Small intestine (tissue), 7 donors: ENCODE data around the gene PLXNA4. TPM values are rescaled to one million over a fixed set of nuclear protein-coding genes. Genes with fewer than 3 reads are reported as not detected.
A peak's percentile ranks its signal among the peaks of the same experiment; 100 is the strongest.

Experiments
- DNase-seq, 2 donors: peaks; one replicate each; pipeline versions ENCODE4 v3.0.0 to v3.0.0-alpha.2; 2013
- FAIRE-seq: peaks from 2 replicates; lab custom pipeline; 2012; peaks lifted over from hg19 to GRCh38; lab: Jason Lieb, UNC
- H3K27ac ChIP-seq, 3 donors: one replicate each; pipeline ENCODE4 v1.5.1; 2013; ENCODE audit warnings: low read length in 2 of 3, mild to moderate bottlenecking in 2 of 3, control low read depth in 1 of 3, inconsistent platforms in 1 of 3, low read depth in 1 of 3, moderate library complexity in 1 of 3
- H3K27me3 ChIP-seq, 3 donors: one replicate each; pipeline ENCODE4 v1.6.1; 2013; ENCODE audit warnings: low read length in 3 of 3, inconsistent platforms in 1 of 3; ENCODE audit not compliant: control insufficient read depth in 3 of 3, insufficient read depth in 3 of 3
- H3K36me3 ChIP-seq, 3 donors: one replicate each; pipeline ENCODE4 v1.6.1; 2013; ENCODE audit warnings: low read length in 3 of 3, inconsistent platforms in 1 of 3, low read depth in 1 of 3, mild to moderate bottlenecking in 1 of 3, moderate library complexity in 1 of 3; ENCODE audit not compliant: control insufficient read depth in 3 of 3, insufficient read depth in 2 of 3
- H3K4me1 ChIP-seq, 3 donors: one replicate each; pipeline ENCODE4 v1.6.1; 2013; ENCODE audit warnings: low read length in 2 of 3, inconsistent platforms in 1 of 3, low read depth in 1 of 3, mild to moderate bottlenecking in 1 of 3, moderate library complexity in 1 of 3; ENCODE audit not compliant: control insufficient read depth in 3 of 3, insufficient read depth in 2 of 3
- H3K4me3 ChIP-seq, 3 donors: one replicate each; pipeline ENCODE4 v1.5.1; 2013; ENCODE audit warnings: low read length in 3 of 3, control low read depth in 1 of 3, inconsistent platforms in 1 of 3, low read depth in 1 of 3, mild to moderate bottlenecking in 1 of 3, moderate library complexity in 1 of 3
- H3K9me3 ChIP-seq, 2 donors: one replicate each; pipeline ENCODE4 v1.6.1; 2013; ENCODE audit warnings: low read depth in 1 of 2, low read length in 1 of 2; ENCODE audit not compliant: control insufficient read depth in 2 of 2, insufficient read depth in 1 of 2
- WGBS, 3 donors: extraction: QIAGEN DNeasy Blood & Tissue Kit; methylation state at CpG; one replicate each; pipeline ENCODE4 v1.1.7; 2013; 5-methylcytosine and 5-hydroxymethylcytosine counted together
- polyA plus RNA-seq, 4 donors: library from polyadenylated mRNA; stranded (reverse) in 3 of 4; unstranded in 1 of 4; fragments of 200-250 nt in 3 of 4; fragments of 120-200 nt in 1 of 4; gene quantifications; one replicate each; pipeline versions ENCODE4 v1.2.1 to v1.2.3, GENCODE V29; 2013
- donor health status: healthy with polysubstance abuse.
- donor health status: control.
- donor health status: control.
- donor health status: Bipolar disorder and iron deficiency.
- donor health status: healthy.

The PLXNA4 gene
- polyA plus RNA-seq, 4 donors = under 0.01 to 3.9 (median 1.2) TPM; not detected in 1

- H3K4me3 ChIP-seq = no peak overlapping the region
- peaks cover 0 to 10% (median 0%) of the 10 kb centered on the region in 3 donors for H3K4me1 ChIP-seq
- no peak for FAIRE-seq
- peaks cover 0 to 9% (median 0%) of the 10 kb centered on the region in 3 donors for H3K27me3 ChIP-seq
- DNase-seq = no peak
- H3K27ac ChIP-seq = no peak overlapping the region
- no peaks in the 10 kb centered on the region for H3K9me3 ChIP-seq
- WGBS, 3 donors = 81 to 86% (median 82%) methylated on average over 8 of the region's 8 CpGs
- no peaks in the 10 kb centered on the region for H3K36me3 ChIP-seq
Measured at GRCh38 chr7:132438926-132439325, 137.3 kb downstream of the PLXNA4 start.

- H3K4me1 ChIP-seq = peaks cover 0 to 10% (median 0%) of the 10 kb centered on the region in 3 donors
- DNase-seq (peak; percentile 20 to 68), FAIRE-seq (no peak)
- no peaks in the 10 kb centered on the region for H3K36me3 ChIP-seq
- H3K9me3 ChIP-seq = no peaks in the 10 kb centered on the region
- no peak overlapping the region for H3K27ac ChIP-seq
- WGBS, 3 donors = 56 to 82% (median 69%) methylated on average over 5 of the region's 5 CpGs
- H3K27me3 ChIP-seq = peaks cover 0 to 9% (median 0%) of the 10 kb centered on the region in 3 donors
- no peak overlapping the region for H3K4me3 ChIP-seq
Measured at GRCh38 chr7:132437730-132438129, 138.5 kb downstream of the PLXNA4 start.

GRCh38 chr7:132436121-132436520 is 140.1 kb downstream of the PLXNA4 start:
- WGBS, 3 donors = 63 to 70% (median 67%) methylated on average over 8 of the region's 8 CpGs
- peaks cover 0 to 9% (median 0%) of the 10 kb centered on the region in 3 donors for H3K27me3 ChIP-seq
- H3K27ac ChIP-seq = no peak overlapping the region
- H3K36me3 ChIP-seq = no peaks in the 10 kb centered on the region
- peaks cover 0 to 2% of the 10 kb centered on the region in 2 donors for H3K9me3 ChIP-seq
- FAIRE-seq = no peak
- DNase-seq = no peak
- H3K4me1 ChIP-seq = peaks cover 3 to 9% (median 6%) of the 10 kb centered on the region in 3 donors
- no peak overlapping the region for H3K4me3 ChIP-seq

GRCh38 chr7:132435016-132435990 is 141.0 kb downstream of the PLXNA4 start:
- peaks cover 0 to 4% of the 10 kb centered on the region in 2 donors for H3K9me3 ChIP-seq
- DNase-seq (peak in 1 of 2 donors; percentile 15), FAIRE-seq (no peak)
- 54 to 66% (median 65%) methylated on average over 18 of the region's 18 CpGs for WGBS, 3 donors
- no peak overlapping the region for H3K27ac ChIP-seq
- H3K4me1 ChIP-seq = peaks cover 8 to 15% (median 11%) of the 10 kb centered on the region in 3 donors
- no peak overlapping the region for H3K4me3 ChIP-seq
- H3K36me3 ChIP-seq = no peaks in the 10 kb centered on the region
- peaks cover 0 to 9% (median 0%) of the 10 kb centered on the region in 3 donors for H3K27me3 ChIP-seq

GRCh38 chr7:132434041-132434440 is 142.2 kb downstream of the PLXNA4 start:
- Histone ChIP-seq H3K4me3 (no peak overlapping the region), H3K4me1 (peaks cover 9 to 27% (median 13%) of the 10 kb centered on the region in 3 donors), H3K27ac (no peak overlapping the region), H3K9me3 (peaks cover 0 to 4% of the 10 kb centered on the region in 2 donors), H3K27me3 (peaks cover 0 to 9% (median 0%) of the 10 kb centered on the region in 3 donors), H3K36me3 (no peaks in the 10 kb centered on the region)
- FAIRE-seq (no peak), DNase-seq (no peak)
- WGBS, 3 donors = 95 to 99% (median 96%) methylated on average over 7 of the region's 7 CpGs

GRCh38 chr7:132433301-132433700 is 143.0 kb downstream of the PLXNA4 start:
- FAIRE-seq = no peak
- no peak overlapping the region for H3K4me3 ChIP-seq
- H3K27me3 ChIP-seq = peaks cover 0 to 9% (median 0%) of the 10 kb centered on the region in 3 donors
- peaks cover 9 to 35% (median 13%) of the 10 kb centered on the region in 3 donors for H3K4me1 ChIP-seq
- no peaks in the 10 kb centered on the region for H3K36me3 ChIP-seq
- 63 to 87% (median 70%) methylated on average over 2 of the region's 2 CpGs for WGBS, 3 donors
- H3K27ac ChIP-seq = no peak overlapping the region
- peaks cover 0 to 4% of the 10 kb centered on the region in 2 donors for H3K9me3 ChIP-seq
- peak in 1 of 2 donors; percentile 10 for DNase-seq

GRCh38 chr7:132430861-132431822 is 145.1 kb downstream of the PLXNA4 start:
- Histone ChIP-seq H3K4me3 (no peak overlapping the region), H3K4me1 (peaks cover 9 to 35% (median 13%) of the 10 kb centered on the region in 3 donors), H3K27me3 (peaks cover 0 to 9% (median 0%) of the 10 kb centered on the region in 3 donors), H3K9me3 (peaks cover 0 to 4% of the 10 kb centered on the region in 2 donors), H3K27ac (peak overlapping the region; percentile 20 to 69 (median 28)), H3K36me3 (no peaks in the 10 kb centered on the region)
- DNase-seq (peak; percentile 68 to 97), FAIRE-seq (no peak)
- WGBS, 3 donors = 41 to 56% (median 41%) methylated on average over 13 of the region's 13 CpGs
